ENCODE data around the gene PXDN.

GRCh38 chr2:1698188-1698945, 45.9 kb downstream of the PXDN start:
- TF ChIP-seq EZH2 (IDR thresholded peaks at IDR 0.05) (no peak), POLR2AphosphoS5 (IDR thresholded peaks at IDR 0.05; ENCODE audit: borderline replicate concordance, low read depth, low read length) (no peak)
